Measurements from ENCODE around the gene SENP6. TPM values are rescaled to one million over a fixed set of nuclear protein-coding genes. Genes with fewer than 3 reads are reported as not detected.
A peak's percentile ranks its signal among the peaks of the same experiment; 100 is the strongest.

The SENP6 gene
- total RNA-seq, 1 experiment from 2014 or later: 90.9 TPM

GRCh38 chr6:75748743-75749538 is 147.3 kb downstream of the SENP6 start, which contains the start of gene MYO6 (continued):
- TF ChIP-seq ZNF423 (CRISPR knock-in tag; IDR thresholded peaks at IDR 0.05) (peak; percentile 100), GRHL2 (CRISPR knock-in tag; IDR thresholded peaks at IDR 0.05; ENCODE audit: insufficient replicate concordance, severe bottlenecking) (no peak), ATF2 (CRISPR knock-in tag; IDR thresholded peaks at IDR 0.05; ENCODE audit: borderline replicate concordance, low read depth) (no peak), ZBTB21 (CRISPR knock-in tag; IDR thresholded peaks at IDR 0.05; ENCODE audit: borderline replicate concordance) (peak; percentile 20; the same call in 1 of the 2 replicates), USF2 (CRISPR knock-in tag; IDR thresholded peaks at IDR 0.05) (no peak), IRF2 (CRISPR knock-in tag; IDR thresholded peaks at IDR 0.05; ENCODE audit: borderline replicate concordance, low read depth) (no peak), HMGA2 (CRISPR knock-in tag; IDR thresholded peaks at IDR 0.05) (no peak), JAZF1 (CRISPR knock-in tag; IDR thresholded peaks at IDR 0.05) (no peak), ZNF425 (CRISPR knock-in tag; conservative IDR thresholded peaks at IDR 0.05) (no peak), ZNF532 (CRISPR knock-in tag; IDR thresholded peaks at IDR 0.05; ENCODE audit: borderline replicate concordance) (no peak), ZNF671 (CRISPR knock-in tag; IDR thresholded peaks at IDR 0.05) (no peak), MYBL2 (CRISPR knock-in tag; IDR thresholded peaks at IDR 0.05) (no peak), SMAD3 (CRISPR knock-in tag; IDR thresholded peaks at IDR 0.05; ENCODE audit: borderline replicate concordance) (no peak), CDX4 (CRISPR knock-in tag; IDR thresholded peaks at IDR 0.05; ENCODE audit: borderline replicate concordance) (no peak), NR3C1 (CRISPR knock-in tag; conservative IDR thresholded peaks at IDR 0.05; ENCODE audit: low read depth) (0 out of 2 replicates have a peak, but pooled peaks have one; percentile 54), TCF7 (CRISPR knock-in tag; IDR thresholded peaks at IDR 0.05; ENCODE audit: low read depth) (0 out of 2 replicates have a peak, but pooled peaks have one; percentile 57), ATF3 (CRISPR knock-in tag; conservative IDR thresholded peaks at IDR 0.05) (no peak), OVOL2 (CRISPR knock-in tag; IDR thresholded peaks at IDR 0.05; ENCODE audit: borderline replicate concordance) (no peak), NR1H2 (CRISPR knock-in tag; IDR thresholded peaks at IDR 0.05) (no peak), ZNF416 (CRISPR knock-in tag; IDR thresholded peaks at IDR 0.05) (no peak), KAT7 (CRISPR knock-in tag; IDR thresholded peaks at IDR 0.05; ENCODE audit: borderline replicate concordance) (no peak; the same call in 1 of the 2 replicates), PREB (CRISPR knock-in tag; IDR thresholded peaks at IDR 0.05; ENCODE audit: borderline replicate concordance) (no peak), FOXK1 (CRISPR knock-in tag; IDR thresholded peaks at IDR 0.05) (peak; percentile 35; the same call in 1 of the 2 replicates), E2F4 (CRISPR knock-in tag; IDR thresholded peaks at IDR 0.05; ENCODE audit: borderline replicate concordance, low read depth) (peak; percentile 24; the same call in 1 of the 2 replicates)

Measured in WTC11 (cell line).